Measurements from ENCODE around the gene TLR2. TPM values are rescaled to one million over a fixed set of nuclear protein-coding genes. Genes with fewer than 3 reads are reported as not detected.
A peak's percentile ranks its signal among the peaks of the same experiment; 100 is the strongest.

Gene TLR2
- total RNA-seq, 1 experiment from 2014 or later, result 0.23 TPM

DNA sequence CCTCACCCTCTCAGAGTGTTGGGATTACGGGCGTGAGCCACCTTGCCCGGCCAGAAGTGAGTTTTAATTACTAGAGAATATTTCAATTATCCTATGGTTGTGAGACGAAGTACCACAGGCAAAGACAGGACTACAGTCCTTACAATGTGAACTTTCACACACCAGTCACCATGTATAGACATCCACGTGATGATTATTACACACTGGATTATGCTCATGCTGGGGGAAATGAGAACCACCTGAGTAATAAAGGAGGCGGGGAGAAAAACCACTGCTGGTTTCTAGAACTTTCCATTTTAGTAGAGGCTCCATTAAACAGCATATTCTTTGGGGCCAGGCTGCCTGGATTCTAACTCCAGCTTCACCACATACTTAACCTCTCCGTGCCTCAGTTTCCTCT is 42.5 kb upstream of the TLR2 start:
- intact Hi-C loops (cut with micrococcal nuclease), result no loop called here
- POLR2A ChIA-PET, result no interaction called here
- peaks cover 7% of the 10 kb centered on the region for H3K36me3 Mint-ChIP-seq (ENCODE audit: insufficient read depth, unreplicated experiment)

DNA sequence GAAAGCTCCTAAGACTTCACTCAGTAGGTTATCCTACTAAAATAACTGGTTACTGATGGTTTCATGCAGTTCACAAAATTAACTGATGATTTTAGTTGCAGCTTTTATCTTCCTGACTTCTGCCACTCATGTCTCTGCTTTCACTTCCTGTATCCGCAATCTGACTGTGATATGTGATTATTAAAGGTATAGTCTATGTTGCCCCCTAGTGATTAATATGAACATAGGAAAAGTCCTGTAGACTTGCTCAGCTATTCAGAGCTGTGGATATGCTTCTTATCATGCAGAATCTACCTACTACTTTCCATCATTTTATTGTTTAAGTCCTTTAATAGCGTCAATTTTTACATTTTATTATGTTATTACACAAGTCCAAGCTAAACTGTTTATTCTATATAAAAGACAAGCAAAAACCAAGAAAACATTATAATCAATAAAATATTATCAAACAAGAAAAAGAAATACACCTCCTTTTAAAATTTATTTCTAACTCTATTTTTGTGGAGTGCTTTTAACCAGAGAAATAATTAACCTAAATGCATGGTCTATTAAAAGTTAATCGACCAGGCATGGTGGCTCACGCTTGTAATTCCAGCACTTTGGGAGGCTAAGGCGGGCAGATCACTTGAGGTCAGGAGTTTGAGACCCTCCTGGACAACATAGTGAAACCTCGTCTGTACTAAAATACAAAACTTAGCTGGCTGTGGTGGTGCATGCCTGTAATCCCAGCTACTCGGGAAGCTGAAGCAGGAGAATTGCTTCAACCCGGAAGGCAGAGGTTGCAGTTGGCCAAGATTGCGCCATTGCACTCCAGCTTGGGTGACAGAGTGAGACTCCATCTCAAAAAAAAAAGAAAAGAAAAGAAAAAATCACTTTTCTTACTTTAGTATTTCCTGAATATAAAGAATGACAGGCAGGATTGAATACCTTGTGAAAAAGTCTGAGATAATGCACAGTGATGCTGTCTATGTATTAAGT is 40.4 kb upstream of the TLR2 start:
- intact Hi-C loops (cut with micrococcal nuclease), result no loop called here
- Mint-ChIP-seq H3K27ac (ENCODE audit: low read depth, unreplicated experiment) (no peak overlapping the region), H3K4me1 (ENCODE audit: insufficient read depth, unreplicated experiment) (no peaks in the 10 kb centered on the region), H3K9me3 (ENCODE audit: unreplicated experiment) (no peaks in the 10 kb centered on the region), H3K4me3 (ENCODE audit: unreplicated experiment) (no peak overlapping the region), H3K36me3 (ENCODE audit: insufficient read depth, unreplicated experiment) (no peaks in the 10 kb centered on the region), H3K27me3 (ENCODE audit: insufficient read depth, unreplicated experiment) (no peaks in the 10 kb centered on the region)
- no TSS peak for BruUV-seq (replicated peaks)
- DNase-seq (ENCODE audit: unreplicated experiment), result peak; percentile 61
- POLR2A ChIA-PET, result interaction anchor here (0.6 to 2.2 kb wide), 5 partner anchors 9 to 99 kb away, joined by 3 to 9 read pairs (median 6); no protein-coding TSS in a partner anchor
- TF ChIP-seq, protein P1, sequence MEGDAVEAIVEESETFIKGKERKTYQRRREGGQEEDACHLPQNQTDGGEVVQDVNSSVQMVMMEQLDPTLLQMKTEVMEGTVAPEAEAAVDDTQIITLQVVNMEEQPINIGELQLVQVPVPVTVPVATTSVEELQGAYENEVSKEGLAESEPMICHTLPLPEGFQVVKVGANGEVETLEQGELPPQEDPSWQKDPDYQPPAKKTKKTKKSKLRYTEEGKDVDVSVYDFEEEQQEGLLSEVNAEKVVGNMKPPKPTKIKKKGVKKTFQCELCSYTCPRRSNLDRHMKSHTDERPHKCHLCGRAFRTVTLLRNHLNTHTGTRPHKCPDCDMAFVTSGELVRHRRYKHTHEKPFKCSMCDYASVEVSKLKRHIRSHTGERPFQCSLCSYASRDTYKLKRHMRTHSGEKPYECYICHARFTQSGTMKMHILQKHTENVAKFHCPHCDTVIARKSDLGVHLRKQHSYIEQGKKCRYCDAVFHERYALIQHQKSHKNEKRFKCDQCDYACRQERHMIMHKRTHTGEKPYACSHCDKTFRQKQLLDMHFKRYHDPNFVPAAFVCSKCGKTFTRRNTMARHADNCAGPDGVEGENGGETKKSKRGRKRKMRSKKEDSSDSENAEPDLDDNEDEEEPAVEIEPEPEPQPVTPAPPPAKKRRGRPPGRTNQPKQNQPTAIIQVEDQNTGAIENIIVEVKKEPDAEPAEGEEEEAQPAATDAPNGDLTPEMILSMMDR (IDR thresholded peaks at IDR 0.05; ENCODE audit: unreplicated experiment), result peak; percentile 45
- CTCF ChIA-PET, result interaction anchor here (0.6 to 4.2 kb wide), 21 partner anchors 8 to 872 kb away, joined by 3 to 29 read pairs (median 3); partner anchors contain the start of gene MND1

More for the DNA sequence above, 42.5 kb upstream of the TLR2 start:
- BruUV-seq (replicated peaks), result no TSS peak
- Mint-ChIP-seq H3K27ac (ENCODE audit: low read depth, unreplicated experiment) (peak overlapping the region; percentile 31), H3K4me1 (ENCODE audit: insufficient read depth, unreplicated experiment) (no peaks in the 10 kb centered on the region), H3K4me3 (ENCODE audit: unreplicated experiment) (no peak overlapping the region), H3K27me3 (ENCODE audit: insufficient read depth, unreplicated experiment) (no peaks in the 10 kb centered on the region), H3K9me3 (ENCODE audit: unreplicated experiment) (no peaks in the 10 kb centered on the region)
- CTCF ChIA-PET, result interaction anchor here (0.6 to 4.2 kb wide), 2 partner anchors 103 to 108 kb away, joined by 4 to 29 read pairs; no protein-coding TSS in a partner anchor
- TF ChIP-seq, protein P1 (IDR thresholded peaks at IDR 0.05; ENCODE audit: unreplicated experiment), result no peak
- DNase-seq (ENCODE audit: unreplicated experiment), result no peak

DNA sequence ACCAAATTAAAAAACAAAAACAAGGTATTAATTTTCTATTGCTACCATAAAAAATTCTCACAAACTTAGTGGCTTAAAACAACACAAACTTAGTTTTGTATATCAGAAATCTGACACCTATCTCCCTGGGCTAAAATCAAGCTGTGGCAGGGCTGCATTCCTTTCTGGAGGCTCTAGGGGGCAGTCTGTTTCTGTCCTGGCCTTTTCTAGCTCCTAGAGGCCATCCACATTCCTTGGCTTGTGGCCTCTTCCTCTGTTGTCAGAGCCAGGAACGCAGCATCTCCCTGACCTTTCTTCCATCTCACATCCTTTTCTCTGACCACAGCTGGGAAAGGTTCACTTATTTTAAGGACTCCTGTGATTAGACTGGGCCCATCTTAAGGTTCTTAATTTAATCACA is 38.9 kb upstream of the TLR2 start:
- H3K4me3 Mint-ChIP-seq (ENCODE audit: unreplicated experiment), result no peak overlapping the region
- intact Hi-C loops (cut with micrococcal nuclease), result no loop called here
- H3K9me3 Mint-ChIP-seq (ENCODE audit: unreplicated experiment), result no peaks in the 10 kb centered on the region
- TF ChIP-seq, protein P1 (IDR thresholded peaks at IDR 0.05; ENCODE audit: unreplicated experiment), result peak; percentile 28
- H3K27me3 Mint-ChIP-seq (ENCODE audit: insufficient read depth, unreplicated experiment), result no peaks in the 10 kb centered on the region
- H3K27ac Mint-ChIP-seq (ENCODE audit: low read depth, unreplicated experiment), result no peak overlapping the region
- no peaks in the 10 kb centered on the region for H3K36me3 Mint-ChIP-seq (ENCODE audit: insufficient read depth, unreplicated experiment)
- no peaks in the 10 kb centered on the region for H3K4me1 Mint-ChIP-seq (ENCODE audit: insufficient read depth, unreplicated experiment)
- POLR2A ChIA-PET, result interaction anchor here (0.6 kb wide), 1 partner anchor 670 kb away, joined by 4 read pairs; no protein-coding TSS in a partner anchor
- peak; percentile 13 for DNase-seq (ENCODE audit: unreplicated experiment)
- no TSS peak for BruUV-seq (replicated peaks)
- CTCF ChIA-PET, result interaction anchor here (1.2 to 4.2 kb wide), 2 partner anchors 11 to 104 kb away, joined by 4 to 29 read pairs; no protein-coding TSS in a partner anchor

DNA sequence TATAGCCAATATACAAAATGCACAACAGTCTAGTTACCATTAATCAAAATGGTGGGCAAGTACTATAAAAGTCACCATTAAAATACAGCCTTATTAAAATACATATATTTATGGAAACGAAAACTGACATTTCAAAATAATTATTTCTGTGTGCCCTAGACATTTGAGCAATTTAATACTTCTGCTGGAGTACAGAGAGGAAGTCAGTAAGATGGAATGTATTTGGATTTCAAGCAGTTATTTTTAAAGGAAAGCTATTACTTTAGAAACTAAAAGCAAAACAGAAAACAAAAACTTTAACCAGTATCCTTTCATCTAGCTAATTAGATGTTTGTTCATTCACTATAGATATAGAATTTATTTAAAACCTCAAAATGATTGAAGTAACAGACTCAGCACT is 37.8 kb upstream of the TLR2 start:
- TF ChIP-seq, protein P1 (IDR thresholded peaks at IDR 0.05; ENCODE audit: unreplicated experiment), result no peak
- intact Hi-C loops (cut with micrococcal nuclease), result no loop called here
- DNase-seq (ENCODE audit: unreplicated experiment), result no peak
- H3K4me1 Mint-ChIP-seq (ENCODE audit: insufficient read depth, unreplicated experiment), result peaks cover 9% of the 10 kb centered on the region
- H3K9me3 Mint-ChIP-seq (ENCODE audit: unreplicated experiment), result no peaks in the 10 kb centered on the region
- no TSS peak for BruUV-seq (replicated peaks)
- no peak overlapping the region for H3K27ac Mint-ChIP-seq (ENCODE audit: low read depth, unreplicated experiment)
- CTCF ChIA-PET, result interaction anchor here (5.2 kb wide), 1 partner anchor 104 kb away, joined by 50 read pairs; no protein-coding TSS in a partner anchor
- no peak overlapping the region for H3K4me3 Mint-ChIP-seq (ENCODE audit: unreplicated experiment)
- POLR2A ChIA-PET, result no interaction called here
- no peaks in the 10 kb centered on the region for H3K27me3 Mint-ChIP-seq (ENCODE audit: insufficient read depth, unreplicated experiment)
- H3K36me3 Mint-ChIP-seq (ENCODE audit: insufficient read depth, unreplicated experiment), result no peaks in the 10 kb centered on the region
